HepG2 (cell line): Measurements from ENCODE around the gene CSKMT. TPM values are rescaled to one million over a fixed set of nuclear protein-coding genes. Genes with fewer than 3 reads are reported as not detected.

ENCODE experiments used
- ELF3 ChIP-seq: IDR thresholded peaks from 2 replicates; pipeline ENCODE4 v1.6.1; 2016; ENCODE audit warnings: missing genetic modification reagents, missing compliant biosample characterization
- EP300 ChIP-seq, 3 experiments: sonication (generic) in 1 of 3; formaldehyde crosslinking in 1 of 3; IDR thresholded peaks; 2 replicates each; pipeline versions ENCODE4 v1.5.1 to v1.6.1; 2011 to 2020; ENCODE audit warnings: low read depth in 2 of 3, low read length in 2 of 3, borderline replicate concordance in 1 of 3, improper control_type of control experiment in 1 of 3, mild to moderate bottlenecking in 1 of 3, missing genetic modification reagents in 1 of 3, moderate library complexity in 1 of 3
- HNF1A ChIP-seq, 2 experiments: sonication (generic) in 1 of 2; formaldehyde crosslinking in 1 of 2; IDR thresholded peaks; 2 replicates each; pipeline versions ENCODE4 v1.4.0 to v1.6.1; 2016 to 2020; ENCODE audit warnings: borderline replicate concordance in 1 of 2, low read depth in 1 of 2, mild to moderate bottlenecking in 1 of 2, missing genetic modification reagents in 1 of 2
- KDM4B ChIP-seq: sonication (generic); formaldehyde crosslinking; IDR thresholded peaks from 2 replicates; pipeline ENCODE4 v1.4.0; 2020; ENCODE audit warnings: missing genetic modification reagents
- PITX1 ChIP-seq: sonication (generic); formaldehyde crosslinking; IDR thresholded peaks from 2 replicates; pipeline ENCODE4 v1.5.1; 2020; ENCODE audit warnings: mild to moderate bottlenecking, missing genetic modification reagents
- POLR2G ChIP-seq: fragments of 200-400 bp; formaldehyde crosslinking; IDR thresholded peaks from 2 replicates; pipeline ENCODE4 v1.6.1; 2018; ENCODE audit warnings: mild to moderate bottlenecking, low read depth, low read length, moderate library complexity
- SATB2 ChIP-seq: sonication (generic); formaldehyde crosslinking; IDR thresholded peaks from 2 replicates; pipeline ENCODE4 v1.5.0; 2020; ENCODE audit warnings: missing genetic modification reagents
- YY1 ChIP-seq: IDR thresholded peaks from 2 replicates; pipeline ENCODE4 v1.6.1; 2011; ENCODE audit warnings: low read length, low read depth, moderate library complexity, mild to moderate bottlenecking; ENCODE audit not compliant: insufficient read depth, insufficient replicate concordance
- ZBTB8A ChIP-seq: sonication (generic); formaldehyde crosslinking; IDR thresholded peaks from 2 replicates; pipeline ENCODE4 v1.4.0; 2020; ENCODE audit warnings: mild to moderate bottlenecking, low read depth, missing genetic modification reagents, borderline replicate concordance
- ZFP82 ChIP-seq: sonication (generic); formaldehyde crosslinking; IDR thresholded peaks from 2 replicates; pipeline ENCODE4 v1.5.1; 2020; ENCODE audit warnings: mild to moderate bottlenecking, missing genetic modification reagents, borderline replicate concordance
- ZNF24 ChIP-seq: fragments of 450-650 bp; IDR thresholded peaks from 2 replicates; pipeline ENCODE4 v1.6.1; 2017; ENCODE audit warnings: antibody characterized with exemption, mild to moderate bottlenecking
- ZNF326 ChIP-seq: sonication (generic); formaldehyde crosslinking; IDR thresholded peaks from 2 replicates; pipeline ENCODE4 v1.4.0; 2020; ENCODE audit warnings: missing genetic modification reagents, borderline replicate concordance
- ZNF572 ChIP-seq: sonication (generic); formaldehyde crosslinking; IDR thresholded peaks from 2 replicates; pipeline ENCODE4 v1.5.1; 2020; ENCODE audit warnings: mild to moderate bottlenecking, missing genetic modification reagents
- ZNF639 ChIP-seq: conservative IDR thresholded peaks from 2 replicates; pipeline ENCODE4 v1.6.1; 2018; ENCODE audit warnings: missing genetic modification reagents
- ZNF772 ChIP-seq: sonication (generic); formaldehyde crosslinking; IDR thresholded peaks from 2 replicates; pipeline ENCODE4 v1.5.0; 2020; ENCODE audit warnings: mild to moderate bottlenecking, missing genetic modification reagents
- polyA plus RNA-seq, 8 experiments: library from polyadenylated mRNA; depleted of rRNA in 3 of 8; stranded (reverse) in 7 of 8; unstranded in 1 of 8; fragments of >200 nt; fragmentation: Illumina TruSeq in 4 of 8; extraction: Trizol in 4 of 8; gene quantifications; 2 replicates each; pipeline versions ENCODE4 v1.2.1 to v1.2.3, GENCODE V29; 2011 to 2016; ENCODE audit warnings: low read depth in 4 of 8, missing spikeins in 1 of 8, mixed read lengths in 1 of 8; ENCODE audit not compliant: insufficient read depth in 1 of 8
- total RNA-seq, 5 experiments: library from RNA; depleted of rRNA; stranded (reverse); fragments of >200 nt; fragmentation: Illumina TruSeq; extraction: Trizol; gene quantifications; 2 replicates each; pipeline ENCODE4 v1.2.3, GENCODE V29; 2016; ENCODE audit warnings: low read depth in 1 of 5
- TF ChIP-seq, protein P1 (sequence below): sonication (generic); formaldehyde crosslinking; IDR thresholded peaks from 2 replicates; pipeline ENCODE4 v1.9.0; 2021; ENCODE audit warnings: missing genetic modification reagents, mild to moderate bottlenecking, borderline replicate concordance
- TF ChIP-seq, protein P2 (sequence below): sonication (generic); formaldehyde crosslinking; IDR thresholded peaks from 2 replicates; pipeline ENCODE4 v1.4.0; 2020; ENCODE audit warnings: missing genetic modification reagents

CSKMT gene
- total and polyA plus RNA-seq, 2 of the 13 experiments (the other 11 are each of a cell fraction or from before 2014, with no cell fraction given): 7.6 to 31.8 TPM

DNA sequence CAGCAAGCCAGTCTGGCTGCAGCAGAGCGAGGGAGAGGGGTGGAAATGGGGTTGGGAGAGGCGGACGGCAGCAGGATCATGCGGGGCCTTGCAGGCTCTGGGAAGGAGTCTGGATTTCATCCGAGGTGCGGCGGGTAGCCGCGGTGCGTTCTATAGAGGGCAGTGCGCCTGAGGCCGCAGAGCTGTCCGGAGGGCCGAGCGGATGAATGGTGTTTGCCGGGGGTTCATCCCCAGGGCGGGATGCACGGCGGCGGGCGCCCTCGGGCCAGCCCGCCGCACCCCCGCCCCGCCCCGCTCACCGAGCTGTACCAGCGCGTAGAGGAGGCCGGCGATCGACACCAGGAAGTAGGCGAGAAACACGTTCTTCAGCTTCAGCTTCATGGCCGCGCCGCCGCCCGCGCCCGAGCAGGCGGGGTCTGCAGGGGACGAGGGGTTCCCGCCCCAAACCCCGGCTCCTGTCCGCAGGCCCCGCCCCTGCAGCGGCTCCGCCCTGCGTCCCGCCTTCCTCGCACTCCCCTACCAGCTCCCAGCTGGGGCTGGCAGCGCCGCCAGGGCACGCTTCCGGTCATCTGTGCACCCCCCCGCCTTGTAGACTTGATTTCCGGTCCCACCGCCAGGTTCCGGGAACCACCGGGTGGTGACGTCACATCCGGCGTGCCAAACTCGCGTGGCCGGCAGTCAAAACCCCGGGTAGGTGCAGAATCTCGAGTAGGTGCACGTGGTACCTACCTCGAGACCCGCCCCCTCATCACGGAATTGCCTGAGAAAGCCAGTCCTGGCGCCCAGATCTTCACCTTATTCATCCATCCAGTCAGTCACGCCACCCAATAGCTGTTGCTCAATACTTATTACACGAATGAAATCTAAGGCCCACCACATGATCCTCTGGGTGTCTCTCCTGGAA, 43.3 kb upstream of the CSKMT start, which contains the start of gene B3GAT3 (continued):
- 0 out of 4 replicates have a peak, but pooled peaks of 1 of the 2 experiments have one; percentile 18 for TF ChIP-seq EP300 (IDR thresholded peaks at IDR 0.05; ENCODE audit: low read depth in 2 of 2, low read length in 2 of 2)
- peak; percentile 74 for TF ChIP-seq EP300 (CRISPR knock-in tag; IDR thresholded peaks at IDR 0.05; ENCODE audit: borderline replicate concordance)
- TF ChIP-seq, protein P1, sequence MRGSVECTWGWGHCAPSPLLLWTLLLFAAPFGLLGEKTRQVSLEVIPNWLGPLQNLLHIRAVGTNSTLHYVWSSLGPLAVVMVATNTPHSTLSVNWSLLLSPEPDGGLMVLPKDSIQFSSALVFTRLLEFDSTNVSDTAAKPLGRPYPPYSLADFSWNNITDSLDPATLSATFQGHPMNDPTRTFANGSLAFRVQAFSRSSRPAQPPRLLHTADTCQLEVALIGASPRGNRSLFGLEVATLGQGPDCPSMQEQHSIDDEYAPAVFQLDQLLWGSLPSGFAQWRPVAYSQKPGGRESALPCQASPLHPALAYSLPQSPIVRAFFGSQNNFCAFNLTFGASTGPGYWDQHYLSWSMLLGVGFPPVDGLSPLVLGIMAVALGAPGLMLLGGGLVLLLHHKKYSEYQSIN (CRISPR knock-in tag): no peak
- peak; percentile 88 for TF ChIP-seq ZNF639 (CRISPR knock-in tag)
- TF ChIP-seq ZFP82: peak; percentile 85; the same call in 1 of the 2 replicates
- TF ChIP-seq ZNF572 (CRISPR knock-in tag): no peak
- no peak for TF ChIP-seq HNF1A (IDR thresholded peaks at IDR 0.05; ENCODE audit: low read depth)
- TF ChIP-seq HNF1A (CRISPR knock-in tag; IDR thresholded peaks at IDR 0.05; ENCODE audit: borderline replicate concordance): peak; percentile 82; the same call in 1 of the 2 replicates
- no peak; the same call in 1 of the 2 replicates for TF ChIP-seq ZNF326 (CRISPR knock-in tag)
- TF ChIP-seq SATB2: 0 out of 2 replicates have a peak, but pooled peaks have one; percentile 43
- TF ChIP-seq POLR2G: peak; percentile 88
- TF ChIP-seq, protein P2, sequence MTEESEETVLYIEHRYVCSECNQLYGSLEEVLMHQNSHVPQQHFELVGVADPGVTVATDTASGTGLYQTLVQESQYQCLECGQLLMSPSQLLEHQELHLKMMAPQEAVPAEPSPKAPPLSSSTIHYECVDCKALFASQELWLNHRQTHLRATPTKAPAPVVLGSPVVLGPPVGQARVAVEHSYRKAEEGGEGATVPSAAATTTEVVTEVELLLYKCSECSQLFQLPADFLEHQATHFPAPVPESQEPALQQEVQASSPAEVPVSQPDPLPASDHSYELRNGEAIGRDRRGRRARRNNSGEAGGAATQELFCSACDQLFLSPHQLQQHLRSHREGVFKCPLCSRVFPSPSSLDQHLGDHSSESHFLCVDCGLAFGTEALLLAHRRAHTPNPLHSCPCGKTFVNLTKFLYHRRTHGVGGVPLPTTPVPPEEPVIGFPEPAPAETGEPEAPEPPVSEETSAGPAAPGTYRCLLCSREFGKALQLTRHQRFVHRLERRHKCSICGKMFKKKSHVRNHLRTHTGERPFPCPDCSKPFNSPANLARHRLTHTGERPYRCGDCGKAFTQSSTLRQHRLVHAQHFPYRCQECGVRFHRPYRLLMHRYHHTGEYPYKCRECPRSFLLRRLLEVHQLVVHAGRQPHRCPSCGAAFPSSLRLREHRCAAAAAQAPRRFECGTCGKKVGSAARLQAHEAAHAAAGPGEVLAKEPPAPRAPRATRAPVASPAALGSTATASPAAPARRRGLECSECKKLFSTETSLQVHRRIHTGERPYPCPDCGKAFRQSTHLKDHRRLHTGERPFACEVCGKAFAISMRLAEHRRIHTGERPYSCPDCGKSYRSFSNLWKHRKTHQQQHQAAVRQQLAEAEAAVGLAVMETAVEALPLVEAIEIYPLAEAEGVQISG (CRISPR knock-in tag): peak; percentile 93
- peak; percentile 57 for TF ChIP-seq PITX1 (CRISPR knock-in tag)
- TF ChIP-seq ZNF772: peak; percentile 93; the same call in 1 of the 2 replicates
- TF ChIP-seq ELF3 (CRISPR knock-in tag): peak; percentile 85
- peak; percentile 68 for TF ChIP-seq YY1
- TF ChIP-seq ZNF24: no peak
- peak; percentile 45; the same call in 1 of the 2 replicates for TF ChIP-seq KDM4B (CRISPR knock-in tag)
- no peak for TF ChIP-seq ZBTB8A (CRISPR knock-in tag)
